Glutamatergic neuron (in vitro differentiated cells): ENCODE data around the gene RPS6KB1. TPM values are rescaled to one million over a fixed set of nuclear protein-coding genes. Genes with fewer than 3 reads are reported as not detected.
"Not testable (repeated sequence)": the region's sequence is repeated elsewhere in the genome, so short reads cannot be mapped to it uniquely, and the experiment has no call there.

Source experiments
- DNase-seq: peaks from one replicate; pipeline ENCODE4 v3.0.0; 2022
- H3K27ac Mint-ChIP-seq: one replicate; pipeline ENCODE4 v1.8.0; 2020; ENCODE audit warnings: mild to moderate bottlenecking, mixed read lengths, inconsistent platforms; ENCODE audit not compliant: unreplicated experiment
- H3K27me3 Mint-ChIP-seq: one replicate; pipeline ENCODE4 v1.8.0; 2020; ENCODE audit warnings: mild to moderate bottlenecking, moderate library complexity, mixed read lengths, inconsistent platforms; ENCODE audit not compliant: unreplicated experiment
- H3K36me3 Mint-ChIP-seq: one replicate; pipeline ENCODE4 v1.8.0; 2020; ENCODE audit warnings: mild to moderate bottlenecking, mixed read lengths, inconsistent platforms; ENCODE audit not compliant: unreplicated experiment
- H3K4me1 Mint-ChIP-seq: one replicate; pipeline ENCODE4 v1.8.0; 2020; ENCODE audit warnings: mild to moderate bottlenecking, low read depth, mixed read lengths, inconsistent platforms; ENCODE audit not compliant: unreplicated experiment
- H3K4me3 Mint-ChIP-seq: one replicate; pipeline ENCODE4 v1.8.0; 2020; ENCODE audit warnings: mild to moderate bottlenecking, mixed read lengths, inconsistent platforms; ENCODE audit not compliant: unreplicated experiment
- H3K9me3 Mint-ChIP-seq: one replicate; pipeline ENCODE4 v1.8.0; 2020; ENCODE audit warnings: mild to moderate bottlenecking, moderate library complexity, mixed read lengths, inconsistent platforms; ENCODE audit not compliant: unreplicated experiment
- total RNA-seq: library from RNA; stranded (reverse); fragmentation: NEBNext Ultra II Directional; extraction: Animal tissue kit (Norgen Biotek cat#: 25700); gene quantifications from one replicate; pipeline ENCODE4 v1.2.1, GENCODE V29; 2021; ENCODE audit not compliant: unreplicated experiment
- TF ChIP-seq, protein P1 (sequence below): fragments of 200-600 bp; sonication (generic); IDR thresholded peaks from one replicate; pipeline ENCODE4 v1.5.0; 2021; ENCODE audit not compliant: partially characterized antibody, unreplicated experiment

The RPS6KB1 gene
- total RNA-seq, 1 donor from 2014 or later, result 45.0 TPM

GRCh38 chr17:59863616-59864015 is 29.3 kb upstream of the RPS6KB1 start:
- DNase-seq, result no peak
- TF ChIP-seq, protein P1, sequence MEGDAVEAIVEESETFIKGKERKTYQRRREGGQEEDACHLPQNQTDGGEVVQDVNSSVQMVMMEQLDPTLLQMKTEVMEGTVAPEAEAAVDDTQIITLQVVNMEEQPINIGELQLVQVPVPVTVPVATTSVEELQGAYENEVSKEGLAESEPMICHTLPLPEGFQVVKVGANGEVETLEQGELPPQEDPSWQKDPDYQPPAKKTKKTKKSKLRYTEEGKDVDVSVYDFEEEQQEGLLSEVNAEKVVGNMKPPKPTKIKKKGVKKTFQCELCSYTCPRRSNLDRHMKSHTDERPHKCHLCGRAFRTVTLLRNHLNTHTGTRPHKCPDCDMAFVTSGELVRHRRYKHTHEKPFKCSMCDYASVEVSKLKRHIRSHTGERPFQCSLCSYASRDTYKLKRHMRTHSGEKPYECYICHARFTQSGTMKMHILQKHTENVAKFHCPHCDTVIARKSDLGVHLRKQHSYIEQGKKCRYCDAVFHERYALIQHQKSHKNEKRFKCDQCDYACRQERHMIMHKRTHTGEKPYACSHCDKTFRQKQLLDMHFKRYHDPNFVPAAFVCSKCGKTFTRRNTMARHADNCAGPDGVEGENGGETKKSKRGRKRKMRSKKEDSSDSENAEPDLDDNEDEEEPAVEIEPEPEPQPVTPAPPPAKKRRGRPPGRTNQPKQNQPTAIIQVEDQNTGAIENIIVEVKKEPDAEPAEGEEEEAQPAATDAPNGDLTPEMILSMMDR, result no peak
- Mint-ChIP-seq H3K27me3 (no peaks in the 10 kb centered on the region), H3K9me3 (no peaks in the 10 kb centered on the region), H3K4me1 (no peaks in the 10 kb centered on the region), H3K27ac (no peak overlapping the region), H3K4me3 (no peak overlapping the region), H3K36me3 (no peaks in the 10 kb centered on the region)

DNA sequence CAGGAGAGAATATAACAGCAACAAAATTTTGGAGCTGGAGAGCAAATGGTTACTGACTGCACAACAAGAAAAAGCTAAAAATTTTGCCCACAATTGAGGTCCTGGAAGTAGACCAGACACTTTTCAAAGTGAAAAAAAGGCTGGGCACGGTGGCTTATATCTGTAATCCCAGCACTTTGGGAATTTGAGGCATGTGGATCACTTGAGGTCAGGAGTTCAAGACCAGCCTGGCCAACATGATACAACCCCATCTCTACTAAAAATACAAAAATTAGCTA is 23.0 kb upstream of the RPS6KB1 start:
- no peak for DNase-seq
- H3K4me3 Mint-ChIP-seq, result no peak overlapping the region
- no peak overlapping the region for H3K27ac Mint-ChIP-seq
- no peaks in the 10 kb centered on the region for H3K36me3 Mint-ChIP-seq
- H3K9me3 Mint-ChIP-seq, result no peaks in the 10 kb centered on the region
- no peaks in the 10 kb centered on the region for H3K27me3 Mint-ChIP-seq
- no peaks in the 10 kb centered on the region for H3K4me1 Mint-ChIP-seq
- TF ChIP-seq, protein P1, result no peak

GRCh38 chr17:59870482-59870881 is 22.4 kb upstream of the RPS6KB1 start:
- Mint-ChIP-seq H3K27me3 (no peaks in the 10 kb centered on the region), H3K9me3 (no peaks in the 10 kb centered on the region), H3K36me3 (no peaks in the 10 kb centered on the region), H3K4me1 (no peaks in the 10 kb centered on the region), H3K27ac (no peak overlapping the region), H3K4me3 (no peak overlapping the region)
- DNase-seq, result no peak
- TF ChIP-seq, protein P1, result no peak

- no peaks in the 10 kb centered on the region for H3K27me3 Mint-ChIP-seq
- H3K27ac Mint-ChIP-seq, result no peak overlapping the region
- no peaks in the 10 kb centered on the region for H3K4me1 Mint-ChIP-seq
- TF ChIP-seq, protein P1, result no peak
- DNase-seq, result no peak
- H3K36me3 Mint-ChIP-seq, result no peaks in the 10 kb centered on the region
- H3K4me3 Mint-ChIP-seq, result no peak overlapping the region
- no peaks in the 10 kb centered on the region for H3K9me3 Mint-ChIP-seq
These were observed 20.6 kb upstream of the RPS6KB1 start for GRCh38 chr17:59872351-59872750.

- H3K9me3 Mint-ChIP-seq, DNase-seq, H3K27ac Mint-ChIP-seq, H3K4me1 Mint-ChIP-seq, H3K4me3 Mint-ChIP-seq, H3K27me3 Mint-ChIP-seq, H3K36me3 Mint-ChIP-seq: not testable (repeated sequence)
These were observed 19.5 kb upstream of the RPS6KB1 start for GRCh38 chr17:59873414-59873813.

GRCh38 chr17:59874376-59874775 is 18.5 kb upstream of the RPS6KB1 start:
- H3K9me3 Mint-ChIP-seq, result no peaks in the 10 kb centered on the region
- H3K27me3 Mint-ChIP-seq, result no peaks in the 10 kb centered on the region
- TF ChIP-seq, protein P1, result no peak
- no peak overlapping the region for H3K4me3 Mint-ChIP-seq
- H3K27ac Mint-ChIP-seq, result no peak overlapping the region
- DNase-seq, result no peak
- no peaks in the 10 kb centered on the region for H3K4me1 Mint-ChIP-seq
- H3K36me3 Mint-ChIP-seq, result no peaks in the 10 kb centered on the region
